ENCODE data around the gene DIP2C.
"Not testable (repeated sequence)": the region's sequence is repeated elsewhere in the genome, so short reads cannot be mapped to it uniquely, and the experiment has no call there.

DIP2C gene

GRCh38 chr10:470339-471003, 219.0 kb downstream of the DIP2C start:
- no peak for FAIRE-seq

- no peak for FAIRE-seq
Measured at GRCh38 chr10:469947-470338, 219.5 kb downstream of the DIP2C start.

- no peak for FAIRE-seq
Measured at GRCh38 chr10:459743-460142, 229.7 kb downstream of the DIP2C start.

GRCh38 chr10:458421-458851, 231.0 kb downstream of the DIP2C start:
- FAIRE-seq: no peak

- FAIRE-seq: no peak
Measured at GRCh38 chr10:456486-456885, 233.0 kb downstream of the DIP2C start.

- FAIRE-seq: no peak
Measured at GRCh38 chr10:454860-455259, 234.6 kb downstream of the DIP2C start.

- FAIRE-seq: no peak
Measured at GRCh38 chr10:453647-454046, 235.8 kb downstream of the DIP2C start.

- FAIRE-seq: no peak
Measured at GRCh38 chr10:452512-453426, 236.7 kb downstream of the DIP2C start.

GRCh38 chr10:451856-452255, 237.6 kb downstream of the DIP2C start:
- no peak for FAIRE-seq

GRCh38 chr10:451021-451471, 238.4 kb downstream of the DIP2C start:
- FAIRE-seq: no peak

GRCh38 chr10:450463-450862, 239.0 kb downstream of the DIP2C start:
- no peak for FAIRE-seq

- not testable (repeated sequence) for FAIRE-seq
Measured at GRCh38 chr10:449331-449730, 240.1 kb downstream of the DIP2C start.

- no peak for FAIRE-seq
Measured at GRCh38 chr10:443459-443858, 246.0 kb downstream of the DIP2C start.

- no peak for FAIRE-seq
Measured at GRCh38 chr10:442209-442608, 247.3 kb downstream of the DIP2C start.

- no peak for FAIRE-seq
Measured at GRCh38 chr10:441659-442058, 247.8 kb downstream of the DIP2C start.

- FAIRE-seq: no peak
Measured at GRCh38 chr10:440127-440526, 249.3 kb downstream of the DIP2C start.

GRCh38 chr10:437698-438490, 251.6 kb downstream of the DIP2C start:
- FAIRE-seq: no peak

- FAIRE-seq: no peak
Measured at GRCh38 chr10:436911-437665, 252.4 kb downstream of the DIP2C start.

- FAIRE-seq: peak; percentile 15
Measured at GRCh38 chr10:436013-436697, 253.3 kb downstream of the DIP2C start.

- FAIRE-seq: no peak
Measured at GRCh38 chr10:435397-435796, 254.1 kb downstream of the DIP2C start.

GRCh38 chr10:429696-430095, 259.8 kb downstream of the DIP2C start:
- no peak for FAIRE-seq
